Fibroblast of villous mesenchyme (primary cell): Measurements from ENCODE around the gene SH3BGRL. TPM values are rescaled to one million over a fixed set of nuclear protein-coding genes. Genes with fewer than 3 reads are reported as not detected.
"Not testable (repeated sequence)": the region's sequence is repeated elsewhere in the genome, so short reads cannot be mapped to it uniquely, and the experiment has no call there.

Experiments
- DNase-seq: peaks from one replicate; pipeline ENCODE4 v3.0.0-alpha.2; 2010; ENCODE audit warnings: low read depth
- H3K4me3 ChIP-seq: 2 replicates; pipeline ENCODE4 v1.5.1; 2011; ENCODE audit warnings: low read depth, mild to moderate bottlenecking, low read length
- CTCF ChIP-seq: IDR thresholded peaks from 2 replicates; pipeline ENCODE4 v1.5.1; 2012; ENCODE audit warnings: low read depth, mild to moderate bottlenecking, low read length; ENCODE audit not compliant: insufficient read depth
- total RNA-seq: library from RNA; depleted of rRNA; stranded (reverse); fragments of >200 nt; gene quantifications from 2 replicates; pipeline ENCODE4 v1.2.3, GENCODE V29; 2012

The SH3BGRL gene
- total RNA-seq, 1 donor: 74.7 TPM

- H3K4me3 ChIP-seq: no peak overlapping the region
- no peak for DNase-seq
- no peak for TF ChIP-seq CTCF
These were observed 137.0 kb downstream of the SH3BGRL start for GRCh38 chrX:81338924-81339323.

GRCh38 chrX:81345296-81345695 lies 143.4 kb downstream of the SH3BGRL start:
- not testable (repeated sequence) for H3K4me3 ChIP-seq, DNase-seq

Other genes starting within 250 kb of the SH3BGRL start
- 0.43 and 2.6 TPM in 2 replicates for gene HMGN5, start 189 bp upstream of the SH3BGRL start, total RNA-seq